ENCODE results near the gene MYL10. TPM values are rescaled to one million over a fixed set of nuclear protein-coding genes. Genes with fewer than 3 reads are reported as not detected.

MYL10 gene
- total RNA-seq, 2 donors from 2014 or later: not detected

DNA sequence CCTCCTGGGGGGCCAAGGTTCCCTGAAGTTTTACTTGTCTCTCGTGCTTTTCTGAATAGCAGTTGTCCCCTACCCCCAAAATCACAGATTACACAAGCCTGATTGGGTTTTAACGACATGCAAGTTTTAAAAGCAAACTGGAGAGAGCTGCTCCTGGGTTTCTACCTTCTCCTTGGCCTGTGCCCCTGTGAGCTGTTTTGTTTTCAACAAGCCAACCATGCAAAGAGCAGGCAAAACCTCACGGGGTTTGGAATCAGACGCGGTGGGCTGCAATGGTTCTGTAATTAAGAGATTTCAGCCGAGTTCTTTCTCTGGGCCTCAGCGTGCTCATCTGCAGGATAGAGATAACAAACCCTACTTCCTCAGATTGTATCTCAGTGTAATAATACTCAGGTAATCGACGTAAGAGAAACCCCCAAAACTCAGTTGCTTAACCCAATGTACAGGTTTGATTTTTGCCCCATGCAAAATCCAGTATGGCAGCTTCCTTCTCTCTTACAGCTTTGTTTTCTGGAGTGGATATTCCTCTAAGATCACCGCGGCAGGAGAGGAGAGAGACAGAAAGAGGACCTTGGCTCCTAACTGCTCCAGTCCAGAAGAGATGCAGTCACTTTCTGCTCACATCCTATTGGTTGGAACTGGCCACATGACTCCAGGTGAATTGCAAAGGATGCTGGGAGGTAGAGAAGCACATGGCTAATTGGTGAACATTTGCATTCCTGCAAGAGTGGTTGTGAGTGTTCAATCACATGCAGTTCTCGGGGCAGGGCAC, 42.0 kb downstream of the MYL10 start:
- TF ChIP-seq, protein P1, sequence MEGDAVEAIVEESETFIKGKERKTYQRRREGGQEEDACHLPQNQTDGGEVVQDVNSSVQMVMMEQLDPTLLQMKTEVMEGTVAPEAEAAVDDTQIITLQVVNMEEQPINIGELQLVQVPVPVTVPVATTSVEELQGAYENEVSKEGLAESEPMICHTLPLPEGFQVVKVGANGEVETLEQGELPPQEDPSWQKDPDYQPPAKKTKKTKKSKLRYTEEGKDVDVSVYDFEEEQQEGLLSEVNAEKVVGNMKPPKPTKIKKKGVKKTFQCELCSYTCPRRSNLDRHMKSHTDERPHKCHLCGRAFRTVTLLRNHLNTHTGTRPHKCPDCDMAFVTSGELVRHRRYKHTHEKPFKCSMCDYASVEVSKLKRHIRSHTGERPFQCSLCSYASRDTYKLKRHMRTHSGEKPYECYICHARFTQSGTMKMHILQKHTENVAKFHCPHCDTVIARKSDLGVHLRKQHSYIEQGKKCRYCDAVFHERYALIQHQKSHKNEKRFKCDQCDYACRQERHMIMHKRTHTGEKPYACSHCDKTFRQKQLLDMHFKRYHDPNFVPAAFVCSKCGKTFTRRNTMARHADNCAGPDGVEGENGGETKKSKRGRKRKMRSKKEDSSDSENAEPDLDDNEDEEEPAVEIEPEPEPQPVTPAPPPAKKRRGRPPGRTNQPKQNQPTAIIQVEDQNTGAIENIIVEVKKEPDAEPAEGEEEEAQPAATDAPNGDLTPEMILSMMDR (IDR thresholded peaks at IDR 0.05): no peak
- no peak for TF ChIP-seq POLR2A (IDR thresholded peaks at IDR 0.05)
- DNase-seq (no peak), ATAC-seq (no peak)
- Histone ChIP-seq H3K4me1 (no peaks in the 10 kb centered on the region), H3K27ac (no peak overlapping the region), H3K36me3 (replicated peaks in 1 of 2; ENCODE audit: insufficient read depth in 1 of 2, low read depth in 2 of 2) (no peaks in the 10 kb centered on the region), H3K4me3 (no peak overlapping the region), H3K9me3 (no peaks in the 10 kb centered on the region), H3K27me3 (no peaks in the 10 kb centered on the region)
- intact Hi-C loops (cut with DNase I): no loop called here
- 69 to 77% methylated on average over 12 of the region's 12 CpGs for WGBS, 2 donors

GRCh38 chr7:101586078-101586905, 42.8 kb downstream of the MYL10 start:
- intact Hi-C loops (cut with DNase I): no loop called here
- Histone ChIP-seq H3K4me3 (no peak overlapping the region), H3K27me3 (no peaks in the 10 kb centered on the region), H3K27ac (no peak overlapping the region), H3K9me3 (no peaks in the 10 kb centered on the region), H3K4me1 (no peaks in the 10 kb centered on the region), H3K36me3 (replicated peaks in 1 of 2; ENCODE audit: insufficient read depth in 1 of 2, low read depth in 2 of 2) (no peaks in the 10 kb centered on the region)
- 67 to 71% methylated on average over 17 to 18 of the region's 18 CpGs for WGBS, 2 donors
- DNase-seq: no peak
- no peak for ATAC-seq
- TF ChIP-seq POLR2A (IDR thresholded peaks at IDR 0.05): no peak
- TF ChIP-seq, protein P1 (IDR thresholded peaks at IDR 0.05): no peak

- DNase-seq (no peak), ATAC-seq (no peak)
- Histone ChIP-seq H3K4me1 (no peaks in the 10 kb centered on the region), H3K27me3 (no peaks in the 10 kb centered on the region), H3K36me3 (replicated peaks in 1 of 2; ENCODE audit: insufficient read depth in 1 of 2, low read depth in 2 of 2) (no peaks in the 10 kb centered on the region), H3K27ac (no peak overlapping the region), H3K9me3 (no peaks in the 10 kb centered on the region), H3K4me3 (no peak overlapping the region)
- WGBS, 2 donors: 86 to 87% methylated on average over 3 of the region's 3 CpGs
- TF ChIP-seq, protein P1 (IDR thresholded peaks at IDR 0.05): no peak
- no peak for TF ChIP-seq POLR2A (IDR thresholded peaks at IDR 0.05)
- intact Hi-C loops (cut with DNase I): no loop called here
These were observed 46.1 kb downstream of the MYL10 start for GRCh38 chr7:101582971-101583370.

DNA sequence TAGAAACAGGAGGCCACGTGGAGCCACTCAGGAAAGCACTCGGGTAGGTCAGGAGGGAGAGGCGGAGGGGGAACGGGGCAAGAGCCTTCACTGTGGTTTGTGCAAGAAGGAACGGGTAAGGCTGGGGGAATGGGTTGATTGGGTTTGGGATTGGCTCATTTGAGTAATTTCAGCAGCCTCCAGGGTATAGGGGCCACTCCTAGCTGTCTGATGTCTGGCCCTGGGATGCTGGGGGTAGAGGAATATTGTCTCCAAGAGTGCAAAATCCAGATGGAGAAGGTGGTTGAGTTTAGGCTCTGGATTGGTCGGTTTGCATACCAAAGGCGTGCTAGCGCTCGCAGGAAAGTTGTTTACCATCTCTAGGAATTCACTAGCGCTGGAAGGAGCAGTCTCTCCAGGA, 47.2 kb downstream of the MYL10 start:
- intact Hi-C loops (cut with DNase I): no loop called here
- no peak for ATAC-seq
- H3K27ac ChIP-seq: no peak overlapping the region
- H3K4me1 ChIP-seq: no peaks in the 10 kb centered on the region
- H3K27me3 ChIP-seq: no peaks in the 10 kb centered on the region
- no peaks in the 10 kb centered on the region for H3K9me3 ChIP-seq
- no peak for DNase-seq
- no peaks in the 10 kb centered on the region for H3K36me3 ChIP-seq (replicated peaks in 1 of 2; ENCODE audit: insufficient read depth in 1 of 2, low read depth in 2 of 2)
- H3K4me3 ChIP-seq: no peak overlapping the region
- 57 to 58% methylated on average over 10 of the region's 10 CpGs for WGBS, 2 donors
- TF ChIP-seq, protein P1 (IDR thresholded peaks at IDR 0.05): no peak
- TF ChIP-seq POLR2A (IDR thresholded peaks at IDR 0.05): no peak

Measured in body of pancreas (tissue), 4 donors.